Inferior parietal cortex (tissue), 1 donor: Measurements from ENCODE around the gene CAPN2.

Source experiments
- DNase-seq: peaks from one replicate; pipeline ENCODE4 v3.0.0-alpha.2; 2016; ENCODE audit errors: extremely low spot score

The CAPN2 gene

DNA sequence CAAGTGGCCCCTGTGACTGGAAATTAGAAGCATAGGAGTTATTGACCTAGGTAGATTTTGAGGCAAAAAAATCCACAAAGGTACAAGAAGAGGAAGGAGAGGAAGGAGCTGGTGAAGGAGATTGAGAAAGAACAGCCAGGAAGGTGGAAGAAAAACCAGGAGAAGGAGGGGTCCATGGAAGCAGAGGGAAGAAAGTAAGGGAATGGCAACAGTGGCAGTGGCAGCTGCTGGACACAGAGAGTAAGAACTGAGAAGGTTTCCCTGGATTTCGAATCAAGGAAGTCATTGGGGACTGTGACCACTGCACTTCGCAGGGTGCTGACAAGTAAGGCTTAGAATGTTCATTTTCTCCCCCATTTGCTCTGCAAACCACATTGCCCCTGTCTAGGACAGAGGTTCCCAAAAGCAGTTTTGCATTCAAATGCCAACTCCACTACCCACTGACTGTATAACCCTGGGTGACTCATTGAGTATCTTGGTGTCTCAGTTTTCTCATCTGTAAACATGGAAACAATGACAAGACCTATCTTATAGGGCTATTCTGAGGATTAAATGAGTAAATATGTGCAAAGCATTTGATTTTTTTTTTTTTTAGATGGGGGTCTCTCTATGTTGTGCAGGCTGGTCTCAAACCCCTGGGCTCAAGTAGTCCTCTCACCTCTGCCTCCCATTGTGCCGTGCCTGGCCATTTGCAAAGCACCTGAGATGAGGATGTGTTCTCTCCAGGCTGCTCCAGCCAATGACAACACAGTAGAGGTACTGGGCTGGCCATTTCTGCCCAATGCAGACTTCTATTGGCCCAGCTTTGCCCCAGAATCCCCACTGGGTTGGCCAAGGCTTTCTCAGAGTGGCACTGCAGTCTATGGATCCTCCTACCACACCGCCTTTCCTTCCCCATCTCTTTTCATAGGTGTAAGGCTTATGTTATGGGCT, 9.3 kb upstream of the CAPN2 start:
- DNase-seq, result no peak

DNA sequence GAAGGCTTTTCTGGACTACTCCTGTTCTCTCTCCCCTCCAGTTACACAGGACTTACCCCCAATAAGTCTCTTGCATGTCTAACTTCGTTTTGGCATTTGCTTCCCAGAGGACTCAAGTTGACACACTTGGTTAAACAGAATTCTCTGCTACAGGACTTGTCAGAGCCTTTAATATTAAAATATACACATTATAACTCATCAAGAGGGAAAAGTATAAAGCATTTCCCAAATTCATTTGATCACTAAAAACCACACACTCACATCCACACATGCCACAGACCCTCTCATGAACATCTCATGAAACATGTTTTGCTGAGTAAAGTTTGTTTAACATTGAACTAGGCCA, 8.7 kb upstream of the CAPN2 start:
- DNase-seq, result no peak

DNA sequence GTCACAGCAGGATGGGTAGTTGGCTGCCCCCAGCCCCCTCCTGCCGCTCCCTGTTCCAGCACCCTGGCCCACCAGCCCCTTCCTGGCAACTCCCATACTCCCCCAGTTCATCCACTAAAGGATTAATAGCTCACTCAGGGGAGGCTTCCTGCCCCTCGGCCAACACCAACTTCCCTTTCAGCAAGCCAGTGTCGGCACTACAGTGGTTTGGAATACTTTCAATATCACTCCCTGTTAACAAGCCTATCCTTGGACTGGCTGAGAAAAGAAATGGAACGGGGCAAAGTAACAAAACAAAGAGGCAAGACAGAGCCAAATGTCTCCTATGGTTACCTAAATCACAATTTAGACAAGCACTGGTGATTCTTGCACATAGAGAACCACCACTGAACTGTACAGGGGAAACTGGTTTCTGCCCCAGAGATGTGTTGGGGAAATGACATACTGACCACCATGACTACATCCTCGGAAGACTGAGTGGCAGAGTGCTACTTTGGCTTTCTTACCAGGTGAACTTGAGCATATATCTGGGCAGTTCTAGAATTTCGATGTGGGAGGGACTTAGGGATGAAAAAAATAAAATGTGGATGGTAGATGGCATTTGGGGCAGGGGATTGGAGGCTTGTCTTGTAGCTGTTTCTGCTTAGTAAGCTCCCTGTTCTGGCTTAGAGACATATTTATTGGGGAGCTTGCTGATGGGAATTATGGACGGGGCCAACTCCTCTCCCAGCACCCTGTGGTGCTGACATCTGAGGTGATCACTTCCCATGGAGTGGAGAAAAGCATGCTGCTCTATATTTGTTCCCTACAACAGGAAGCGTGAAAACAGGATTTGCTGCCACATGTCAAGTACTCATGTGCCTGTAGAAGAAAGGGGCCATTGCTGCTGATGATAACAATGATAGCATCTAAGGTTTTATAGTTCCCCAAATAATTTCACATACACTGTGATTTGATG, 7.1 kb upstream of the CAPN2 start:
- DNase-seq, result no peak

DNA sequence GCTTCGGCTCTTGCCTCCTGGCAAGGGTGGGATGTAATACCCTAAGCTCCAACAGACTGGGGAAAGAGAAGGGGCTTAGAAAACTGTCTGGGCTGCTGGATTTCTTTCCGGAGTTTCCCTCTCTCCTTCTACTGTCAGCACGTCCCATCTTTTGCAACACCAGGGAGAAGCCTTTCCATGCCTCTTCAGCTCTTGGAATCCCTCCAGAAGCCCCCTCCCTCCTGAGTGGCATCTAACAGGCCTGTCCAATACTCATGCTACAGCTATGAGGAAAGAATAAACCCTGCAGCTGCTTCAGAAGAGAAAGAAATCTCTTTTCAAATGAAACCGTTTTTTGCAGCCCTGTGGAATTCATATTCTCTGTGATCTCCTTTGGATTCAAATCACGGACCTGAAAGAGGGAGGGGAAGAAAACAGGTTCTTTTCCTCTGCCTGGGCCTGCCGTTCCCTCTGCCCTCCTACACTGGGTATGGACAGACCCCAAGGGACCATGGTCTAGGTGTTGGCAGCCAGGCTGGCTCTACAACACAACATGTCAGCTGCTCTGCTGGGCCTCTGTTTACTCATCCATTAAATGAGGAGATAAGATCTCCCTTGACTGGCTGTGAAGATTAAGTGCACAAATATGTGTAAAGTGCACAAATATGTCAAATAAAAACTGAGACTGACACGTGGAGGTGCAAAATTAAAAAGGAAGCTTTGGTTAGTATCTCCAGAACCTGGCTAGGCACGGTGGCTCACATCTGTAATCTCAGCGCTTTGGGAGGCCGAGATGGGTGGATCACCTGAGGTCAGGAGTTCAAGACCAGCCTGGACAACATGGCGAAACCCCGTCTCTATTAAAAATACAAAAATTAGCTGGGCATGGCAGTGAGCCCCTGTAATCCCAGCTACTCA, 6.0 kb upstream of the CAPN2 start:
- DNase-seq, result no peak

DNA sequence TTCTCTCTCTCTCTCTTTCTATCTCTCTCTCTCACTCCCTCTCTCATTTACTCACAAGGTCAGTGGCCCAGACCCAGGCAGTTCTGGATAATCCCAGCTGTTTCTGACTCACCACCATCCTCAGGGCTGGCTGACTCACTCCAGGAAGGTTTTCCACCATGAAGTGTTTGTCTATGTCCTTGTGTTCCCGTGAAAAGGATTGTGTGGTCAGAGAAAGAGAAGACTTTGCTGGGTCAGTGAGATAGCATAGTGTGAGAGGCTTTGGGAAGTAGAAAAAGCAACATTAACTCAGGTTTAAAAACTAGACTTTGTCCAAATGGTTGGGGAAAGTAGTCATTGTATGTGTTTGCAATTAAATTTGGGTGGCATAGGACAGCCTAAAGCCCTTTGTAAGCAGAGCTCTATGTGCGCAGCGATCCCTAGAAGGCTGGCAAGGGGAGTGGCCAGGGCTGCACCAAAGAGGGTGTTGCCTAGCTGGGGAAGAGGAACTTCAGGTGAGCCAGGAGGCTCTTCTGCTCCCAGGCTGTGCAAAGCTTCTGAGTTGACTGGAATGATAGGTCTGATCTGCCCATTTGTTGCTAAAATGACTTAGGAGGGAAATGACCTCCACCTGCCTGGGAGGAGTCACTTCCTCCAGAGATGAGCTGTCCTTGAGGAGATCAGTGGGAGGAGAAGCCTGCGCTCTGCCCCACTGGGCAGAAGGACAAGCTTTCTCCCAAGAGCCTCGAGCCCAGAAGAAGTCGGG, 4.9 kb upstream of the CAPN2 start:
- no peak for DNase-seq

DNA sequence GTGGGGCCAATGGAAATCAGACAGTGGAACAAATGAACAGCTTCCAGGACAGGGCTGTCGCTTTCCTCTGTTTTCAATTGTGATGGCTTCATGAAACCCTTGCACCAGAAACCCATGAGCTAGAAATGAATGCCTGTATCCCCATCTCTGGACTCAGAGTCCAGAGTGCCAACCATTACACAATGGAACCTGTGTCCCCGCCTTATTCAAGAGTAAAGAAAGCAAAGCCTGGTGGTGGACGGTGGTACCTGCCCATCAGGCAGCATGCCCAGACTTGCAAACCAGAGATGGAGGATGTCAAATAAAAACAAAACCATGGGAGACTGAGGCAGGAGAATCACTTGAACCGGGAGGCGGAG, 4.4 kb upstream of the CAPN2 start:
- DNase-seq, result no peak

DNA sequence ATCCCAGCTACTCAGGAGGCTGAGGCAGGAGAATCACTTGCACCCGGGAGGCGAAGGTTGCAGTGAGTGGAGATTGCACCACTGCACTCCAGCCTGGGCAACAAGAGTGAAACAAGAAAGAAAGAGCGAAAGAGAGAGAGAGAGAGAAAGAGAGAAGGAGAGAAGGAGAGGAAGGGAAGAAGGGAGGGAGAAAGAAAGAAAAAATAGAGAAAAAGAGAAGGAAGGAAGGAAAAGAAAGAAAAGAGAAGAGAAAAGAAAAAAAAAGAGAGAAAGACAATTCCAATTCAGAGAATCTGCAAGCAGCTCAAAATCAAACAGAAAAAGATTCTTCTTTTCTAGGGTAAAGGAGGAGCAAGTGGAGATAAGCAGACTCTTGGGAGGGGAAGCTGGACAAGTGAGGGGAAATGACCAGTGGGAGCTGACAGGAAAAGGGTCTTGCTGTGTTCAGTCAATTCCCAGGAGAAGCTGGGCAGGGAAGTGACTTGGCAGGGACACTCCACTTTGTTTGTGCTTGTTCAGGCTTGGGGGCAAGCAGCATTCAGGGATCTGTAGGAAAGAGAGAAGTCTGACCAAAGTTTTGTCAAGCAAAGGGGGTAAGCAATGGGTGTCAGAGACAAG, 3.6 kb upstream of the CAPN2 start:
- DNase-seq, result no peak

DNA sequence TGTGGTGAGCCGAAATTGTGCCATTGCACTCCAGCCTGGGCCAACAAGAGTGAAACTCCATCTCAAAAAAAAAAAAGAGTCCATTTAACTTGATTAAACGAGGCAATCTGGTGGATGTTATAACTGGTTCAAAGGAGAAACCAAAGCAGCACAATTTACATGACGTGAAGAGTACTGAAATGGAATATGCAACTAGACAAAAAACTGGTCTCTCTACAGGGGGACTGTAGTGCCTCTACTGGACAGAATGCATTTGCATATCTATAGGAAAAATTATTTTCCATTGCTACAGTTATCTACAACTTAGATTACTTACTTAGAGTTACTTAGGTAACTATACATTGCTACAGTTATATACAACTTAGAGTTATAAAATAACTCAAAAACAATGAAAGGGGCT, 2.7 kb upstream of the CAPN2 start:
- DNase-seq, result no peak

DNA sequence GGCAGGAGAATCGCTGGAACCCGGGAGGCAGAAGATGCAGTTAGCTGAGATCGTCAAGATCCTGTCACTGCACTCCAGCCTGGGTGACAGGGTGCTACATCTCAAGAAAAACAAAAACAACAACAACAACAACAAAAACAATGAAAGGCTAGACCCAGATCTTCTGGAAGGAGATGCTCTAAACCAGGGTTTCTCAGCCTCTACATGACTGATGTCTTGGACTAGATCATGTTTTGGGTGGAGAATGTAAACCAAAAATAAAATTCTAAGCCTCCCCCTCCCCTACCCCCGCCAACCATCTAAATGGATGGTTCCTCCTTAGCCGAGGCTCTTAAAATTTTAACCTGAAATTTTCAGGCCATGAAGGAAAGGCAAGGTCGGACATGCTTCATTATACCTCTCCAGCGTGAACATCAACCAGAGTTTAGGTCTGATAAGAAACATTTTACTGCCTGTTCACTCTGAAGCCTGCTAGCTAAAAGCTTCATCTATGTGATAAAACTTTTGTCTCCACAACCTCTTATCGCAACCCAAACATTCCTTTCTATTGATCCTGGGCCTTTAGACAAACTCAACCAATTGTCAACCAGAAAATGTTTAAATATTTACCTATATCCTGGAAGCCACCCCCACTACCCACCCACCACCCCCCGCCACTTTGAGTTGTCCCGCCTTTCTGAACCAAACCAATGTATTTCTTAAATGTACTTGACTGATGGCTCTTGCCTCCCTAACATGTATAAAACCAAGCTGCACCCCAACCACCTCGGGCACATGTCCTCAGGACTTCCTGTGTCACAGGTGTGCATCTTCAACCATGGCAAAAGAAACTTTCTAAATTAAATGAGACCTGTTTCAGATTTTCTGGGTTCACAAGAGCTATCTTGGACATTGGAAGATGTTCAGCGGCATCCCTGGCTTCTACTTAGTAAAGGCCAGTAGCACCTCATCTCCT, 1.9 kb upstream of the CAPN2 start:
- no peak for DNase-seq

DNA sequence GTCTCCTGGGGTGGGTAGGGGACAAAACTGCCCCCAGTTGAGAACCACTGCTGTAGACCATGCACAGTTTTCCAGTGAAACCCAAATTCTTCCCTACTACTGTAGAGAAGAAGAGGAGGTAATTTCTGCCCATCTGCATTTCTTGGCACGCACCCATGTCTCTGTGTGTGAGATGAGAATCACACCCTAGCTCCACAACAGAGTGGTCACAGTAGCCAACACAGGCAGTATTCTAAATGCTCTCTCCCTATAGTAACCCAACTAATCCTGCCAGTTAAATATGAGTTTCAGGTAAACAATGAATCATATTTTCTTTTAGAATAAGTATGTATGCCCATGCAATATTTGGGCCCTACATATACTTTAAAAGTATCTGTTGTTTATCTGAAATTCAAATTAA, 1.2 kb upstream of the CAPN2 start:
- peak; percentile 55 for DNase-seq

DNA sequence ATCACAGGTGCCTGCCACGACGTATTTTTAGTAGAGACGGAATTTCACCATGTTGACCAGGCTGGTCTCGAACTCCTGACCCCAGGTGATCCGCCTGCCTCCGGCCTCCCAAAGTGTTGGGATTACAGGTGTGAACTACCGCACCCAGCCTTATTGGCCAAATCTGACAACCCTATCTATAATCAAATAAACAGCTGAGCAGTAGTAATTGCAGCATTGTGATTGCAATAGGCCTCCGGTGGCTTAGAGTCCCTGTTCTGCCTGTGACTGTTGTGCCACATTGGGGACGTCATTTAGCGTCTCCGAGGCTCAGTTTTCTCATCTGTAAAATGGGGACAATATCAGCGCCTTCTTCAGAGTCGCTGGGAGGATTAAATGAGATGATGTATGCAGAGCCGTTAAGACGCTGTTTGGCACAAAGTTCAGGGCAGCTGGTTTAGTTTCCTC, 569 bp upstream of the CAPN2 start:
- no peak for DNase-seq

DNA sequence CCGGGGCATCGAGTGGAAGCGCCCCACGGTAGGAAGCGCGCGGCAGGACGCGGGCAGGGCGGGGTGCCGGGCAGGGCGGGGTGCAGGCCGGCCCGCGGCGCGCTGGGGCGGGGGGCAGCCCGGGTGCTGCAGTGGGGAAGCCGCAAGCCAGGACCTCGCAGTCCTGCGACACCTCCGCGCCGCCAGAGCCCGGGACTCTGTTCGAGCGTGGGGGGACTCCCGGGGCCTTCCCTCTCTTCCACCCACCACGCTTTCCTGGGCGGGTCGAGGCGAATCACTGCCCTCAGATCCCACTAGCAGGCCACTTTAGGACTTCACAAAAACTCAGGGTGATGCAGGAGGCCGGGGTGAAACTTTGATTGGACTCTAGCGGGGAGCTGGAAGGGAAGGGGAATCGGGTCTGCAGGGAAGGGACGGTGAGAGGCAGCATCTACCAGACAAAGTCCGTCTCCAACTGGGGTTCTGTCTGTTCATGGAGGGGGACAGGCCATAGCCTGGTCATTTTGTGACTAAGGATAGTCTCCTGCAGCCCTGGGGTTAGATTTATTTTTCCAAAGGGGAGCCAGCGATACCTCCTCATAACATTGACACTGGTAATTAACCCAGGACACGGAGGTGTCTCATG, 623 bp downstream of the CAPN2 start:
- DNase-seq, result no peak

DNA sequence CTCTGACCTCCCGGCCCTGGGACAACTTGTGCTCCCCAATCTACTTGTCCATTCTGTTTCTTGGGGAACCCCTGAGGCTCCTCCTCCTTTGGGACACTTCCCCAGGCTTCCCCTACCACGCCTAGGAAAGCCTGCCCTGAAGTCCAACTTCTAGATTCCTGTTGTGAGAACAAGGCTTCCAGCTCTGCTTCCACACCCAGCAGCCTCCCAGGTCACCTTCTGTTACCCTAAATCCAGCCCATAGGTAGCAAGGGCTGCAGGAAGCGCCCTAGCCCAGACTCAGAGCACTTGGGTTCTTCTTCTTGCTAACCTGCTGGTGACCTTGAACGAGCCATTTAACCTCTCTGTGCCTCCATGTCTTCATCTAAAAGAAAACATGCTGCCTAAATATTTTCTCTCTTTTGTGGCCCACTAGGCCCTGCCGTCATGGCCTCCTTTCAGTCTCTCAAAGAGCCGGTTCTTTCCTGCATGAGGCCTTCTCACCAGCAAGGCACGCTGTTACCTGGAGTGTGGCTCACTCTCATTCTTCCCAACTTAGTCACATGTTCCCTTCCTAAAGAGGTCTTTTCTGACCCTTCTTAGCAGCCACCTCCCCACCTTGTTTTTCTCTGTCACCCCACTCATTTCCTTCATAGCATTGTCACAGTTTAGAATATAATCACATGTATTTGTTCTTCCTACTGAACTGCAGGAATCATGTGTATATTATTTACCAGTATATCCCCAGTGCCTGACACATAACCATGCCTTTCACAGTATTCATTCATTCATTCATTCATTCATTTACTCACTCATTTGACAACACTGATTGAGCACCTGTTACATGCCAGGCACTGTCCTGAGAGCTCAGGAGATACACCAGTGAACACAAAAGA, 1.4 kb downstream of the CAPN2 start:
- no peak for DNase-seq

DNA sequence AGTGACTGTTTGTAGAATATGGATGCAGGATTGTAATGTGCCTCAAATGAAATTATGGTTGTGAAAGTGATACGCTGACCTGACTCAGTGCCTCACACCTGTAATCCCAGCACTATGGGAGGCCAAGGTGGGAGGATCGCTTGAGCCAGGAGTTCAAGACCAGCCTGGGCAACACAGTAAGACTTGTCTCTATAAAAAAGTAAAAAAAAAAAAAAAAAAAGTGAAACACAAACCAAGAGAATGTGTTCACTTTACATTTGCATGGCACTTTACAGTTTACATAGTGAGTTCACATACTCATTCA, 2.0 kb downstream of the CAPN2 start:
- no peak for DNase-seq

DNA sequence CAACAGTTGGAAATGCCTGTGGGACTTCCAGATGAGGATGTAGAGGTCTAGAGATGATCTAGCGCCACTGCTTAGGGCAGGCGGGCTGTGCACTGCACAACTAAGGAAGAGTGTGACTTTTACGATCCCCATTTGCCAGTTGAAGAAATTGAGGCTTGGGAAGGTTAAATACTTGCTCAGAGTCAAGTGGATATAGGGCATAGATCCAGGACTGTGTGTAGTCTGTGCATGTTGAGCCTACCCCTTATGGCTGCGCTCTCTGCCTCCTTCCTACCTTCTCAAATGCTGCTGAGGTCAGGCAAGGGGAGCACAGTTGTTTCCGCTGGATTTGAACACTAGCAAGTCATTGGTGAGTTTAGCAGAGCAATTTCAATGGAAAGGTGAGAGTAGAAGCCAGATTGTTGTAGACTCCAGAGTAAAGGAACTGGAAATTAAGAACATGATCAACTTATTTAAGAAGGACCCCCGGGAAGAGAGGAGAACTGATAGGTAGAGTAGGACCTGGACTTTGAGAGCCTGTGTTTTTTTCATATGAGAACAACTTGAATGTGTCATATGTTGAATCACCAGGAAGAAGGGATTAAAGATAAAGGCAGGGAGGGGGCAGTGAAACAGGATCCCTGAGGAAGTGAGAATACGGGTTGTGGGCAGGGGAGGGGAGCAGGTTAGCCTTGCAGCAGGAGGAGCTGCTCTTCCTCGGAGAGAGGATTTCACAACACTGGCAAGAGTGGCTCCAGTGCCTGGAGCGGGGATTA, 2.7 kb downstream of the CAPN2 start:
- no peak for DNase-seq

DNA sequence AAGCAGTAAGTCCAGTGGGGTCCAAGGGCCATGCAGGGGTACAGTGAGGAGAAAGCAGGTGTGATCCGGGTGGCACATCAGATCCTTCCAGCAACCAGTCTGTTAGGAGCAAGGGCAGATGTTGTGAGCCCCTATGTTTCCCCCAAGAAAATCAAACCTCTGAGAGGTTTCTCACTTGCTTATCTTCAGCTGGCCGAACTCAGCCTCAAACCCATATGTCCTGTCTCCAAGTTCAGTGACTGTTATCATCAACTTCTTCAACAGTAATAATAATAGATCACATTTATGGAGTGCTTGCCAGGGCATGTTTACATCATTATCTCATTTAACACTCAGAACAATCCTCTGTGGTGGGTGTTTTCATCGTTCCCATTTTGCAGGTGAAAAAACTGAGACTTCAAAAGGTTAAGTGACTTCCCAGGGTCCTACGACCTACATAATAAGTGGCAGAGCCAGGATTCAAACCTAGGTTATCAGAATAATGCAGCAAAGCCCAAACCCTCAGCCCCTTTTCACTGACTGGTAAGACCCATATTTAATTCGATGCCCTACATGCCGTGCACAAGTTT, 3.3 kb downstream of the CAPN2 start:
- no peak for DNase-seq

DNA sequence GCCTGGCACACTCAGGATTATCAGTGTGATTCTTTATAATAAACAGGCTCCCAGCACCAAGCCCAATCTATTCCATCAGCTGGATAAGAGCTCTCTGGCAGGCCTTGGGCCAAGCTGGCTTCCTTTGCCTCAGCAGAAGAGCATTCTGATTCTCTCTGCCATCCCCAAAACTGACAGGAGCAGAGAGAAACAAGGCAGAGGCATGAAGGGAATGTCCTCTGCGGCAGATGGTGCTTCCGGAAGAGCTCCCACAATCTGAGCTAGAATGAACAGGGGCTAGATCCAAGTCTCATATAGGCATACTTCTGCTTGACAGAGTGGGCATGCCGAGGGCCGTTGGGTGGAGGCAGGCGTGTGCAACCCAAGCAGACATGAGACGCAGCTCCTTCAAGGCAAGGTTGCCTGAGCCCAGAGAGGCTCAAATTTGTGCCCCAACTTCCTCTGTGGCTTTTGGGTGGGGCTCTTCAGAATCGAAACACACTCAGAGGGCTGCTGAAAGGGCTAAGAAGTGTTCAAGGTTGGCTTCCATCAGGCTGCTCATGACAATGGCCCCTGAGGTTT, 4.0 kb downstream of the CAPN2 start:
- DNase-seq, result peak; percentile 22
